RWPE2 (cell line): ENCODE measurements around the gene PTPRD.

Source experiments
- ATAC-seq: fragments of 200-7000 bp; cut with Tn5 transposase; 3 replicates; pipeline ENCODE4 v1.9.1; 2021; ENCODE audit warnings: low read depth
- DNase-seq: peaks from one replicate; pipeline ENCODE4 v3.0.0-alpha.2; 2020; ENCODE audit warnings: low spot score
- H3K27ac ChIP-seq: fragments of 450-650 bp; 2 replicates; pipeline ENCODE4 v1.5.1; 2017; ENCODE audit warnings: mild to moderate bottlenecking; ENCODE audit not compliant: poor library complexity, severe bottlenecking
- H3K27me3 ChIP-seq: fragments of 250-450 bp; sonication (Bioruptor Pico); 2 replicates; pipeline ENCODE4 v1.5.1; 2021; ENCODE audit warnings: mild to moderate bottlenecking, moderate library complexity; ENCODE audit not compliant: insufficient read depth, poor library complexity, severe bottlenecking
- H3K36me3 ChIP-seq: fragments of 250-450 bp; sonication (Bioruptor Pico); 2 replicates; pipeline ENCODE4 v1.5.1; 2020; ENCODE audit warnings: low read depth, mild to moderate bottlenecking, moderate library complexity
- H3K4me1 ChIP-seq: fragments of 250-450 bp; sonication (Bioruptor Pico); 2 replicates; pipeline ENCODE4 v1.5.1; 2021; ENCODE audit warnings: mild to moderate bottlenecking, moderate library complexity; ENCODE audit not compliant: insufficient read depth, poor library complexity, severe bottlenecking
- H3K4me3 ChIP-seq: fragments of 250-450 bp; sonication (Bioruptor Pico); 2 replicates; pipeline ENCODE4 v1.5.1; 2021; ENCODE audit warnings: mild to moderate bottlenecking, moderate library complexity; ENCODE audit not compliant: severe bottlenecking
- H3K9me3 ChIP-seq: fragments of 250-450 bp; sonication (Bioruptor Pico); 2 replicates; pipeline ENCODE4 v1.5.1; 2021; ENCODE audit warnings: mild to moderate bottlenecking, moderate library complexity; ENCODE audit not compliant: severe bottlenecking
- TF ChIP-seq, protein P1 (sequence below): fragments of 450-650 bp; IDR thresholded peaks from one replicate; pipeline ENCODE4 v1.5.1; 2017; ENCODE audit warnings: mild to moderate bottlenecking, moderate library complexity; ENCODE audit not compliant: poor library complexity, severe bottlenecking

Gene PTPRD

DNA sequence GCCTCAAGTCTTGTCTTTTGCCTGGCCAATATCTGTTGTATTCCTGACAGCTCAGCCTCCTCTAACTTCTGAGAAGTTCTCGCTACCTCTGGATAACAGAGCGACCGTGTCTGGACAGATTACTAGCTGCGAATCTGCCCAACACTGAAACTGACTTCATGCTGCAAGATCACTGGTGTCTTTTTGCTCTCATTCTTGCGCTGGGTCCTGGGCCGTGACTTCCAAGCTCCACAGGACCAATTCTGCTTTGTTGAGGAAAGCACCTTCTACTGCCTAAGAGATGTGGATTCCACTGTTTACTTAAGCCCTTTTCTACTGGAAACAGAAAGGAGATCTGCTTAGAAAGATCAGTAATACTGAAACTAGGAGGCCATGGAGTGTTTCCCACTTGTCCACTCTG, 1834.4 kb downstream of the PTPRD start:
- Histone ChIP-seq H3K9me3 (no peaks in the 10 kb centered on the region), H3K27ac (no peak overlapping the region), H3K27me3 (no peaks in the 10 kb centered on the region), H3K4me1 (no peaks in the 10 kb centered on the region), H3K4me3 (no peak overlapping the region), H3K36me3 (no peaks in the 10 kb centered on the region)
- ATAC-seq (no peak), DNase-seq (no peak)
- TF ChIP-seq, protein P1, sequence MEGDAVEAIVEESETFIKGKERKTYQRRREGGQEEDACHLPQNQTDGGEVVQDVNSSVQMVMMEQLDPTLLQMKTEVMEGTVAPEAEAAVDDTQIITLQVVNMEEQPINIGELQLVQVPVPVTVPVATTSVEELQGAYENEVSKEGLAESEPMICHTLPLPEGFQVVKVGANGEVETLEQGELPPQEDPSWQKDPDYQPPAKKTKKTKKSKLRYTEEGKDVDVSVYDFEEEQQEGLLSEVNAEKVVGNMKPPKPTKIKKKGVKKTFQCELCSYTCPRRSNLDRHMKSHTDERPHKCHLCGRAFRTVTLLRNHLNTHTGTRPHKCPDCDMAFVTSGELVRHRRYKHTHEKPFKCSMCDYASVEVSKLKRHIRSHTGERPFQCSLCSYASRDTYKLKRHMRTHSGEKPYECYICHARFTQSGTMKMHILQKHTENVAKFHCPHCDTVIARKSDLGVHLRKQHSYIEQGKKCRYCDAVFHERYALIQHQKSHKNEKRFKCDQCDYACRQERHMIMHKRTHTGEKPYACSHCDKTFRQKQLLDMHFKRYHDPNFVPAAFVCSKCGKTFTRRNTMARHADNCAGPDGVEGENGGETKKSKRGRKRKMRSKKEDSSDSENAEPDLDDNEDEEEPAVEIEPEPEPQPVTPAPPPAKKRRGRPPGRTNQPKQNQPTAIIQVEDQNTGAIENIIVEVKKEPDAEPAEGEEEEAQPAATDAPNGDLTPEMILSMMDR, result no peak

DNA sequence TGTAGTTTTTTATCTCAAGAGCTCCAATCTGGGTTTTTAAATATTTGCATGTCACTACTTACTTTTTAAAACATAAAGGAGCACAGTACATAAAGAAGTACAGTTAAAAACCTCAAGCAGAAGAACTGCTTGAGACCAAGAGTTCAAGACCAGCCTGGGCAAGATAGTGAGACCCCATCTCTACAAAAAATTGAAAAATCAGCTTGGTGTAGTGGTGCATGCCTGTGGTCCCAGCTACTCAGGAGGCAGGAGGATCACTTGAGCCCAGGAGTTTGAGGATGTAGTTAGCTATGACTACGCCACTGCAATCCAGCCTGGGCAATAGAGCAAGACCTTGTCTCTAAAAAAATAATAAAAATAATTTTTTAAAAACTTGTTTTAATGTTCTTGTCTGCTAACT, 1840.5 kb downstream of the PTPRD start:
- TF ChIP-seq, protein P1, result no peak
- no peaks in the 10 kb centered on the region for H3K9me3 ChIP-seq
- H3K4me1 ChIP-seq, result no peaks in the 10 kb centered on the region
- no peak overlapping the region for H3K27ac ChIP-seq
- H3K36me3 ChIP-seq, result no peaks in the 10 kb centered on the region
- H3K4me3 ChIP-seq, result no peak overlapping the region
- DNase-seq (no peak), ATAC-seq (no peak)
- H3K27me3 ChIP-seq, result no peaks in the 10 kb centered on the region

DNA sequence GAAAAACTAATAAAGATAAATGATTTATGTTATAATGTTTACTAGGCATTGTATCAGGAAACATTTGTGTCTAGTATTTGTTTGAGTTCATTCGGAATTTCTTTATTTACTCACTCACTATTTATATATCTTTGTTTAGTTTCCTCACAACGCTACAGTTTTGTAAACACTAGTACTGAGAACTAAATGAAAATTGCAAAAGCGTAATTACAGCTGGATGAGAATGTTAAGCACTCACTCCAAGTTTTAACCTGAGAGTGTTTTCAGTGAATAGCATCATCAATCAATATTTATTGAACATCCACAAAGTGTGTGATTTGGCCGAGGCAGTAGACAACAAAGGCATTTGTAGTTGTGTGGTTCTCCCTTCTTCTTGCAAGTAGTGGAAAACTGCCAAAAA, 1843.6 kb downstream of the PTPRD start:
- Histone ChIP-seq H3K4me3 (no peak overlapping the region), H3K27me3 (no peaks in the 10 kb centered on the region), H3K27ac (no peak overlapping the region), H3K4me1 (no peaks in the 10 kb centered on the region), H3K9me3 (no peaks in the 10 kb centered on the region), H3K36me3 (no peaks in the 10 kb centered on the region)
- ATAC-seq (no peak), DNase-seq (no peak)
- TF ChIP-seq, protein P1, result no peak

DNA sequence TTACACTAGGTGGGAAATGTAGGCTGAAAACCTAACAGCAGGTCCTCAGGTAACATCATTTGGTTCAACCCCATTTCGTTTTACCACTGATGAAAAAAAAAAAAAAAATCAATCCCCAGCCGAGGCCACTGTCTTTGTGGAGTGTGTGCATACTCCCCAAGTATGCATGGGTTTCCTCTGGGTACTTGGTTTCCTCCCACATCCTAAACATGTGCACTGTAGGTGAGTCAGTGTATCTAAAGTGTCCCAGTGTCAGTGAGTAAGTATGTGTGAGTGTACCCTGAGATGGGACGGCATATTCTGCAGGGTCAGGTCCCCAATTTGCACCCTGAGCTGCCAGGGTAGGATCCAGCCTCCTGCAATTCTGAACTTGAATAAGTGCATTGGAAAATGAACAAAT, 1846.7 kb downstream of the PTPRD start:
- Histone ChIP-seq H3K4me1 (no peaks in the 10 kb centered on the region), H3K9me3 (no peaks in the 10 kb centered on the region), H3K36me3 (no peaks in the 10 kb centered on the region), H3K27me3 (no peaks in the 10 kb centered on the region), H3K27ac (no peak overlapping the region), H3K4me3 (no peak overlapping the region)
- DNase-seq (no peak), ATAC-seq (no peak)
- TF ChIP-seq, protein P1, result no peak

DNA sequence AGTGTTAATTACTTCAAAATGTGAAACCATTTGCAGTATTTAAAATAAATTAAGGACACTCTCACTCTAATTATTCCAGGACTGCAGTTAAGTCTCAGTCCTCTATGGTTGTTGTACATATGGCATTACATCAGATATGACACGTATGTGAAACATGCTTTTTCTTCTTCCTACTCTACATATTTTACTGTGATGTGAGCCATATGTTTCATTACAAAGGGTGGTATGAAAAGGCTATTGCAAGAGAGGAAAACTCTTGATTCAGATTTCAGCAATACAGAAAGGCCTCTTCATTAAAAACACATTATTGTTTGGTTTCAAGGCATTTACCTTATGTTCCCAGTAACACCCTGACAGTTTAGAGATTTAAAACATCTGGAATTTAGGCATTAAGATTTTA, 1848.8 kb downstream of the PTPRD start:
- H3K27ac ChIP-seq, result no peak overlapping the region
- DNase-seq (no peak), ATAC-seq (no peak)
- no peaks in the 10 kb centered on the region for H3K9me3 ChIP-seq
- no peaks in the 10 kb centered on the region for H3K27me3 ChIP-seq
- TF ChIP-seq, protein P1, result no peak
- no peaks in the 10 kb centered on the region for H3K36me3 ChIP-seq
- H3K4me1 ChIP-seq, result no peaks in the 10 kb centered on the region
- no peak overlapping the region for H3K4me3 ChIP-seq
